Head of caudate nucleus (tissue), 42 donors: ENCODE measurements around the gene RGN.
A peak's percentile ranks its signal among the peaks of the same experiment; 100 is the strongest.
"Not testable (repeated sequence)": the region's sequence is repeated elsewhere in the genome, so short reads cannot be mapped to it uniquely, and the experiment has no call there.

ENCODE experiments used
- DNase-seq, 42 donors: peaks; one replicate each; pipeline versions ENCODE4 v3.0.0 to v3.0.0-alpha.2; 2020 to 2021; ENCODE audit warnings: mixed read lengths in 7 of 42
- intact Hi-C: fragments of 100-400 bp; cut with DNase I; formaldehyde crosslinking; loops from one replicate; pipeline ENCODE4 v1.15.0; 2022

The RGN gene

DNA sequence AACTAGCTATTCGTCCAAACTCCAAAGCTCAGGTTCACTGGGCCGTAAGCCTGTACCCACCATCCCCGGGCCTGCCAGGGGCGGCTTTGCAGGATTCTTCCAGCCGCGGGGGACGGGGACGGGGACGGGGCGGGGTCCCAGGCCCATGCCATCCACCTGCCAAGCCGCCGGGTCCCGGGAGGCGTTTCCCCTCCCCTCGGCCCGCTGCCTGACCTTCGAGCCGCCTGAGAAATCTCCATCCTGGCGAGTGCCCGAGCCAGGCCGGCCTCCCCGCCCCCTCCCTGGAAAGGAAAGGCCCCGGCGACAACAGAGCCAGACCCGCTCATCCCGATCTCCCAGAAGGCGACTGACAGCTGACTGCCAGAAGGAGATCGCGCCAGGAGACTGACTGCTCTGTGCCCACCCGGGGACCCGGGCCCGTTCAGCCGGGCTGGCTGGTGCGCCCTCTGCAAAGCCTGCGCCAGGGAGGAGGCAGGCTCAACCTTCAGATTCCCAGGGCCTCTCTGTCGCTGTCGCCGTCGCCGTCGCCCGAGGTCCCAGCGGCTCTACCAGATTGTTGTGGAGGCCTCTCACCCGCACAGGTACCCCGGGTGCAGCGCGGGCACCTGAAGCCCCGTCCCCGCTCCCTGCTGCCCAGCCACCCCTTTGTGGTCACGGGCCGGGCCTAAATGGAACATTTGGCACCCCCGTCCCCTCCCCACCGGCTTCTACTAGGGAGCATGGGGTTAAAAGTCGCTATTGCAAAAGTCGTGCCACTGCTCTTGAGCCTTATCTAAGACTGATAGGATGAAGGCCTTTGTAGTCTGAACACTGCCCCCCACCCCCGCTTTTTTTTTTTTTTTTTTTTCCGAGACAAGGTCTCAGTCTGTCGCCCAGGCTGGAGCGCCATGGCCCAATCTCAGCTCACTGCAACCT lies at the start of gene RGN:
RGN (plus strand) TSS at position 315 of the 915 bp plus-strand sequence. CDS start 2,702 bp downstream, outside the sequence.
- intact Hi-C loops, result no loop called here
- peak in 36 of 42 donors; percentile 1 to 56 (median 18) for DNase-seq

DNA sequence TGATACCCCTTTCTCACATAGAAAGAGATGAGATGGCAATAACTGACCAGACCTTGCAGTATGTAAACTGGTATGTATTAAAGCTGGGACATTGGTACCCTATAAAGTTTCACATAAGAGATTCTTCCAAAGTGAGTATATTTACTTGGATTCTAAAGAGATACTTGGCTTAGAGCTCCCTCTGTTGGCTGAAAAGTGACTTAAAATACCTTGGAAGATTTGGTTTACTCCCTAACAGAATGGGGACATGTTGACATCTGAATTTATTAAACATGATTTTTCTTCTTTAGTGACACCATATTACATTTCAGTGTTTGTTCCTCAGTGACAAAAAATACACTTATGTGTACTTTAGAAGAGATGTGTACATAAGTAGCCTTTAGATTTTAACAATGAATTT lies 47.9 kb upstream of the RGN start:
- DNase-seq, result peak in 13 of 42 donors; percentile 1 to 70 (median 34)
- intact Hi-C loops, result loop anchor here (2.0 kb wide), 1 partner anchor 128 kb away; no protein-coding TSS in a partner anchor

DNA sequence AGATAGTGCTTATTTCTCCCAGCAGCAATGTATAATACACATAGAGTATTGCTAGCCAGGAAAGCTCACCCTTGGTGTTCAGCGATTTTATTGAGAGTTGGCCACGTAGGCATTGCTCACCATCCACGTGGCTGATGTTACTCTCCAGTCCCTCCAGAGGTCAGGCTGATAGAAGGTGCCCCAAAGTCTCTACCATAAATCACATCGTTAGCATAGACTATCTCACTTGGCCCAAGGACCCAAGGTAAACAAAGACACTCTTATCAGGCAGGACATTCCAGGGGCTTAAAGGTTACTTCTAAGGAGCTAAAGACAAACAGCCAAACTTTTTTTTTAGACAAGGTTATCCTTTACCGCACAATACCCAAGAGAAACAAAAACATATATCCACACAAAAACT lies 30.3 kb upstream of the RGN start:
- intact Hi-C loops, result no loop called here
- DNase-seq, result no peak

DNA sequence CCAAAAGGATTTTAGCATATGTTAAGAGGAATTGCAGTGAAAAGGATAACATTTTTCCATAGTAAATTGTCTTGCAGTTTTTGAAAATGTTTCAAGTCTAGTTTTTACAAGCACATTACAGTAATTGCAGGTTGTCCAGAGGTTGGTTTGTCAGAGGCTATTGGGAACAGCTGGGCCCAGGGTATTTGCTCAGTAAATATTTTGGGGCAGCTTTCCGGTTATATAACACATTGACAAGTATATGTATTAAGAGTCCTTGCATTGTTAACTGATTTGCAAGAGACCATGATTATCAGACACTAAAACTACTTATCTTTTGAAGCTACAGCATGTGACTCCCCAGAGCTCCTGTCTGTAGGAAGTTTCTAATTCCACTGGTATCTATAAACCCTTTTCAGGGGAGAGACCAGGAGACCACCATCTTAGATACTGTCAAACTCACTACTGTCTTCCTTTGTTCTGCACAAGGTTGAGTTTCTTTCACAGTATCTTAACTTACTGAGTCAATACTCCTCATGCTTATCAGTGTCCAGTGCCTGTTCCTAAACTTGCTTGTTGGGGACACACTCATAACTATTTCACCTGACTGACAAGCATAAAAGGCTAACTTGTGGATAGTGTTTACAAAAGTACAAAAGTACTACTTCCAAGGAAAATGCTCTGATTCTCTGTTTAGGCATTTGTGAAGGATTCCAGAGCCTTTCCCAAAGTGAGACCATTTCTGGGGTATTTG lies 18.9 kb upstream of the RGN start:
- DNase-seq, result no peak
- intact Hi-C loops, result no loop called here

DNA sequence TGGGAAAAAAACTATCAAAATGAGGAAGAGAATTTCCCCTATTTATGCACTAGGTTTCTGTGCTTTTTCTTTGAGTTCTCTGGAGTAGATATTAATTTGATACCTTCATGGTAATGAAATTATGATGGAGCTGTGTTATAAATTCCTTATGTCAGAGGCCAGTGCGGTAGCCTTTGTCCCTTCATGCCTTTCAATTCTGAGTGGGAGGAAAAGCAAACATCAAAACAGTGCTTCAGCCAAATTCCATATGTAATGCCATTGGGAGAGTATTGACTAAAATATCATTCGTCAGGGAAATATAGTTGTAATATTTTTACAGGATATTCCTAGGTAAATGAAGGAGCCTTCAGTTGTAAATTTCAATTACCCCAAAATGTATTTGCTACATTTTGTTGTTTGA lies 17.5 kb upstream of the RGN start:
- no peak for DNase-seq
- intact Hi-C loops, result no loop called here

DNA sequence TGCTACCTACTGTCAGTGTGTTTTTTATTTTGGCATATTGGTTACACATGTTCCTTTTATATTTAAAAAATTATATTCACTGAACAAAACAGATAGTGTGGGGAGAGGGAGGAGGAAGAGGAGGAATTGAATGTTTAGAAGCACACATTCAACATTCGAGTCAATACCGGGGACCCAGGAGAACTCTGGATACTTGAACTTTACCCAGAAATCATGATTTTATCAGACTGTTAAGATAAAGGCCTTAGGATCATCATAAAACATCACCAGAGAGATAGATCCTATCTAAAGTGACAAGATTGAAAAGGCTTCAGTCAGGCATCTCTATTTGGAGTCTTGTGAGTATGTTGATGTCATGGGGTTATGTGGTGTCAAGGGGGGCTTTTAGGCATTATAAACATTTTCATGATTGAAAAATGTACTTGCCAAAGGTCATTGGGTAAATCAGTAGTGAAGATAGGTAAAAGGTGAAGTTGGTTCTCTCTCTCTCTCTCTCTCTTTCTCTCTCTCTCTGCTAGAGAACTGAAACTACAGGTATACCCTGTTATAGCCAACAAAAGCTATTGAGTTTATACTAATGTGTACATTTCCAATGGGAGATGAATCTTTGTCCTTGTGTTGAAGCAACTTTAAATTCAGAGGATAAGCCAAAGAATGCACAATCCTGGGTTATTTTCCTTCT lies 16.9 kb upstream of the RGN start:
- intact Hi-C loops, result no loop called here

DNA sequence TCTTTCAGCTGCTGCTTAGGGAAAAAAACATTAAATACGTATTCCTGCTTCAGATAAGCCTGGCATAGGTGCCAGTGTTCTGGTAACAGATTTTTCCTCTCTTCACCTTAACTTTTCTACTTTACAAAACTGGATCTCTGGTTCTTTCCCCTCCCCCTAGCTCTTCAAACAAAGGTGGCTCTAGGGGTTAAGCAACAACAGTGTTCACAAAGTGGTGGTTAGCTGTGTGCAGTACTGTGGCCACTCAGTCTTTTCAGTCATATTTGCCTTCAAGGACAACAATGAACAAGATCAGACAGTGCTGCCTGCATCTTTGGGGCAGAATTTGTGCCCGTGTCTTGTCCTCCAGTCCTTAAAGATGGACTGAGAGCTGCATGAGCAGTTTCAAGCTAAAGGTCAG lies 15.1 kb upstream of the RGN start:
- intact Hi-C loops, result no loop called here
- DNase-seq, result no peak

More for the DNA sequence above, 16.9 kb upstream of the RGN start:
- DNase-seq, result no peak

DNA sequence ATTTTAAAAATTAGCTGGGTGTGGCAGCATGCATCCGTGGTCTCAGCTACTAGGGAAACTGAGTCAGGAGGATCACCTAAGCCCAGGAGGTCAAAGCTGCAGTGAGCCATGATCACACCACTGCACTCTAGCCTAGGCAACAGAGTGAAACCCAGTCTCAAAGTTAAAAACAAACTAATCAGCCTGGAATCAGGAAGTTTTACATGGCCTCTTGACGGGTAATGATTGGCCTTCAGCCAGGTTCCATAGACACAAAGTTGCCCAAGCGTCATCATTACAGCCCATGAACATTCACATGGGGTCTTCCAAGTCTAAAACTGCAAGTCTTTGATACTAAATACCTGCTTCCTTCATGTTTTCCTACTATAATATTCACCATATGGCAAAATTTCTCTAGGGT lies 10.0 kb upstream of the RGN start:
- intact Hi-C loops, result no loop called here
- DNase-seq, result no peak

DNA sequence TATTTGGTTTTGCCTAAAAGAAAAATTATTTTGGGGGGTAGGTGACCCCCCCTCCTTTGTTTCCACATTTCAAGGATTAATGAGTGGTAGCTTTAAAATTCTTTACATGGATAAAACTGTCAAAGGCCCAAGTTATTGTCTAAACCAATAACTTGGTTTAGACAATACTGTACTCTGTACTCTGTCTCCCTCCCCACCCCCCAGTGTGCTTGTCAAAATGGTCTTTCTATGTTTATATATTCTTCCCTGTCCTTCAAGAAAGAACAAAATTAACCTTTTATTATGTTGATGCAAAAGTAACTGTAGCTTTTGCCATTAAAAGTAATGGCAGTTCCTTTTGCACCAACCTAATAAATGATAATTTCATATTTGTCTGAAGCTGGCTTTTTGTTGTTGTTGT lies 9.5 kb upstream of the RGN start:
- no peak for DNase-seq
- intact Hi-C loops, result no loop called here

DNA sequence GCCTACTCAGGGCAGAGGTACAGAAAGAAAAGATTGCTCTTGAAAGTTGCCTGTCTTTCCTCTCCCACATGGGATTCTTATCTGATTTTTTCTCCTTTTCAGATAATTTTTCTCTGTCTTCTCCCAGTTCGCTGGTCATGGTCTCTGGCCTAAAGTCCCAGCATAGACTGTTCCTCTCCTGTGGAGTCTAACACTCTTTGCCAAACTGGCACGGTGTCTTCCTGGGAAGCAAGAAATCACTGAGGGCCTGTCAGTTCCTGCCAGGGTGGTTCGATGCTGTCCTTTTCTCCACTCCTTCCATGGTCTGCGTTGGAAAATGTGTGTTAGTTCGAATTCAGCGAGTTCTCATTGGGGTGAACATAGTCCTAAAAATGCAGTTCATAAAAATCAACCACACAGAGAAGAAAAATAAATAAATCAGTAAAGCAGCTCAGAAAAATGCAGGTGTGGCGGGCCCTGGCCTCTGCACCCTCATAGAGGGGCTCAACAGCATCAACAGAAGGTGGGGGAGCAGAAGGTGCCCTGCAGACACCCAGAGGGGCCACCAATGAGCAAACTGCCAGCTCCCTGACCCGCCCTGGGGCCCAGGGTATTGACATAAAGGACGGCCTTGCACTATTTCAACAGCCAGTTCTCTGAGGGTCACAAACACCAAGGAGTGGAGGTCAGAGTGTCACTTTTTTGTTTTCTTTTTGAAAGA lies 2.1 kb downstream of the RGN start:
- intact Hi-C loops, result no loop called here
- no peak for DNase-seq

DNA sequence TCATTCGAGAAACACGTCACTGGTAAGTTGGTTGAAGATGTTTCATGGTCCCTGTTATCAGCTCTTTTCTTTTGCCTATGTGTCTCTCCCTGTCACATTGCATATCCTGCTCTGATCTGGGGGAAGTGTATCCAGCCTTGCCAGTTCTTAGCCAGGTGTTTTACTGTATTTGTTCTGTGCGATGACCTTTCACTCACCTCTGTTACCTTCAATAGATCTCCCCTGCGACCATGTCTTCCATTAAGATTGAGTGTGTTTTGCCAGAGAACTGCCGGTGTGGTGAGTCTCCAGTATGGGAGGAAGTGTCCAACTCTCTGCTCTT lies 2.6 kb downstream of the RGN start:
- no peak for DNase-seq
- intact Hi-C loops, result no loop called here

DNA sequence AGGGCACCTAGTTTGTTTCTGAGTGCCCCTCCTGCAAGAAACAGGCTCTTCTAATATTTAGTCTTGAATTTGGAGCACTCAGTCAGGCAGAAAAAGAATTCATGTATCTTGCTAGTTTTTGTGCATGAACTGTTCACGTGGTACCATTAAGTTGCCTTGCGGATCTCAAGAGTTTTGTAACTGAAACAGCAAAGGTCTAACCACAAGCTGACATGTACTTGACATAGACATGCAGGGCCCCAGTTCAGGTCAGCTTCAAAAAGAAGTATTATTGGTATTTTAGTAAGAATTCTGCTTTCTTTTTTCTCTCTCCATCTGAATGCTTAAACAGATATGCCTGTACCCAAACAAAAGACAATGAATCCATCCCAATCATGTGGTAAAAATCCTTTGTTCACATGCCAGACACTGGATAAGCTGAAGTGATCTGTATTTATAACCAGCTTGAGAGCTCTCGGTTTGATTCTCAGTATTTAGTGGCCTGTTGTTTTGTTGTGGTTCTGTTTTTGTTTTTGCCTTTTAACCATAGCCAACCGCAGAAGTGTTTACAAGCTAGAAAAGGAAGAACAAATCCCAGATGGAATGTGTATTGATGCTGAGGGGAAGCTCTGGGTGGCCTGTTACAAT lies 13.0 kb downstream of the RGN start:
- intact Hi-C loops, result no loop called here
- DNase-seq, result peak in 3 of 42 donors; percentile 1 to 35 (median 16)

DNA sequence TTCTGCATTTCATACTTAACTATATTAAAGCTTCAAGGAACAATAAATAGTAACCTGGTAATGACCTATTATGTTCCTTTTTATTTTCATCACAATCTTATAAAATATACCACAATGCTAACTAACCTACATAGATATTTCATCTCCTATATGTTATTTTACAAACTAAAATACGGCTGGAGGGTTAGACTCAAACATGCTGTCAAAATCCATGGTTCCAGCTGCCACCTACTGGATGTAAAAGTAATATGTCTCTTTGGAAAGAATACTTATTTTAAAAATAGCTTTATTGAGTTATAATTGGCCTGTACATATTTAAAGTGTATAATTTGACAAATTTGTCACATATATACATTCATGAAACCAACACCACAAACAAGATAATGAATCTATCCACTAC lies 15.0 kb downstream of the RGN start:
- DNase-seq, result peak in 9 of 42 donors; percentile 2 to 49 (median 27)
- intact Hi-C loops, result no loop called here

DNA sequence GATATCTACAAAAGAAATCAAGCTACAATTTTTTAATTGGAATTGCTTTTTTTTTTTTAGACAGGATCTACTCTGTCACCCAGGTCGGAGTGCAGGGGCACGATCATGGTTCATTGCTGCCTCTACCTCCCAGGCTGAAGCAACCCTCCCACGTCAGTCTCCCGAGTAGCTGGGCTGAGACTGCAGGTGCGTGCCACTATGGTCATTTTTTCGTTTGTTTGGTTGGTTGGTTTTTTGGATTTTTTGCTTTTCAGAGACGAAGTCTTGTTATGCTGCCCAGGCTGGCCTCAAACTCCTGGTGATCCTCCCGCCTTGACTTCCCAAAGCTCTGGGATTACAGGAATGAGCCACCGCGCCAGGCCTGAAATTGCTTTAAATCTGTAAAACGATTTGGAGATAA lies 15.6 kb downstream of the RGN start:
- DNase-seq, result no peak
- intact Hi-C loops, result no loop called here

DNA sequence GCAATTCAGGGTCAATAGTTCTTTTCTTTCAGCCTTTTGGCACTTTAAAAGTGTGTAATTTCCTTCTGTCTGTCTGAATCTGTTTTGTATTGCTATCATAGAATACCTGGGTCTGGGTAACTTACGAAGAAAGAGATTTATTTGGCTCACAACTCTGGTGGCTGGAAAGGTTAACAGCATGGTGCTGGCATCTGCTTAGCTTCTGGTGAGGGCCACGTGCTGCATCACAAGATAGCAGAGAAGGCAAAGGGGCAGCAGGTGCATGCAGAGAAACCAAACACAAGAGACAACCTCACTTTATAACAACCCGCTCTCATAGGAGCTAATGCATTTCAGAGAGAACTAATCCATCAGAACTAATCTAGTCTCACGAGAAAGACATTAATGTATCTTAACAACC lies 18.8 kb downstream of the RGN start:
- intact Hi-C loops, result no loop called here
- no peak for DNase-seq

DNA sequence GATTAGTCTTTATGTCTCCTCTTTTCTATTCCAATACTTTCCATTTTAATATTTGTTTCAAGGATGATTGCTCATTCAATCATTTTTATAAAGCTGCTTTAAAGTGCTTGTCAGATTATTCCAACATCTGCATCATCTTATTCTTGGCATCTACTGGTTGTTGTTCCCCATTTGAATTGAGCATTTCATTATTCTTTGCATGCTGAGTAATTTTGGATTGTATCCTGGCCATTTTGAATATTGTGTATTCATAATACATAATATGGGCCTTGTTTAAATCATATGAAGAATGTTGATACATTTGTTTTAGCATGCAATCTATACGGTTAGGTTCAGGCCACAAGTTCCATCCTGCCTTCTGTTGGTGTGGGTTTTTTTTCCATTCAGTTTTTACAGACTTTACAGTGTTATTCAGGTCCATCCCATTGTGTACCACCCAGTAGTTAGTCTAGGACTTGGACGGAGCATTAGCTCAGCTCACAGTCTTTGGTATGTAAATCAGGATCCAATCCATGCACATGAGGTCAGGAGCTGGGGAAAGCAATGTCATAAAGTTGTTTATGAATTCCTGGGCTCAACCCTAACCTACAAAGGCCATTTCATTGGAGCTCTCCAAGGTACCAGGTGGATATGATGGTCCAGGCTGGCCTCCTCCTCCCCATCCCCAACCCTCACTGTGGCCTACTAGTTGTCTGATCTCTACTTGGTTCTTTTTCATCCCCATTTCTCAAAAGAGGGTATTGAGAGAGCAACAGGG lies 20.3 kb downstream of the RGN start:
- intact Hi-C loops, result no loop called here
- no peak for DNase-seq

DNA sequence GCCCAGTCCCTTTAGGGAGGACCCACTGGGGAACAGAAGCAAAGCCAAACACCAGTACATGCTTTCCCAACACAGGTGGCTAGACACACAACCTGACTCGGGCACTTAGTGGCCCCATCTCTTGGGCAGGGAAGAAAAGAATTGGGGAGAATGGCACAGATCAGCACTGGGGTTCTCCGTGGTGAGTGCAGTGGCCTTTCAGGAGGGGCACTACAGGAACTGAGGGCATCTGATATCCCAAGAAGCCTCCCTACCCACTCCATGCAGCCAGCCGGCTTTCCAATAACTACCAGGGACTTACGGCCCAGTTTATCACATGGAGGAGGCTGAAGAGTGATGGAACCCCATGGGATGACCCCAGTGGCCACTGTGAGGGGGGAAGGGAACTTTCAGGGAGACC lies 23.0 kb downstream of the RGN start:
- no peak for DNase-seq
- intact Hi-C loops, result no loop called here

DNA sequence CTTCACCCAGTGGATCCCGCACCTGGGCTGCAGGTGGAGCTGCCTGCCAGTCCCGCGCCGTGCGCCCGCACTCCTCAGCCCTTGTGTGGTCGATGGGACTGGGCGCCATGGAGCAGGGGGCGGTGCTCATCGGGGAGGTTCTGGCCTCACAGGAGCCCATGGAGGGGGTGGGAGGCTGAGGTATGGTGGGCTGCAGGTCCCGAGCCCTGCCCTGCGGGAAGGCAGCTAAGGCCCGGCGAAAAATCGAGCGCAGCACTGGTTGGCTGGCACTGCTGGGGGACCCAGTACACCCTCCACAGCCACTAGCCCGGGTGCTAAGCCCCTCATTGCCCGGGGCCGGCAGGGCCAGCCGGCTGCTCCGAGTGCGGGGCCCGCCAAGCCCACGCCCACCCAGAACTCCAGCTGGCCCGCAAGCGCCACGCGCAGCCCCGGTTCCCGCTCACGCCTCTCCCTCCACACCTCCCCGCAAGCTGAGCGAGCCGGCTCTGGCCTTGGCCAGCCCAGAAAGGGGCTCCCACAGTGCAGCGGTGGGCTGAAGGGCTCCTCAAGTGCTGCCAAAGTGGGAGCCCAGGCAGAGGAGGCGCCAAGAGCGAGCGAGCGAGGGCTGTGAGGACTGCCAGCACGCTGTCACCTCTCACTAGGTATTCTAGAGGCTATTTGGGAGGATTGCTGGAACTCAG lies 32.8 kb downstream of the RGN start:
- DNase-seq, intact Hi-C loops: not testable (repeated sequence)
